Measurements from ENCODE around the gene DOK7.
"Not testable (repeated sequence)": the region's sequence is repeated elsewhere in the genome, so short reads cannot be mapped to it uniquely, and the experiment has no call there.

DOK7 gene

DNA sequence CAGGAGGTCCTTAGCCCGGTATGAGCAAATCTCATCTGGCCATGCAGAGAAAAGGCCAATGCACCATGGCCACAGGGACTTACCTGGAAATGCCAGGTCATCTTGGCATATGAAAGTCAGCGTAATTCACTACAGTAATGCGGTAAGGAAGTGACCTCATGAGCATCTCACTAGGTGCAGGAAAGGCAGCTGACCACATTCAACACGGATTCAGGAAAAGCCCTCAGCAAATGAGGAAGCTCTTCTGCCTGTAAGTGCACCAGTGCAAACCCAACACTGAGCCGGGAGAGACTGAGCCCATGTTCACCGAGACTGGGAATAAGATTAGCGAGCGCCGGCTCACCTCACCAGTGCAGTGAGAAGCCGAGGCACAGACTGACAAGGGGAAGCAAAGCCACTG lies 45.4 kb downstream of the DOK7 start:
- DNase-seq = no peak
- H3K27ac ChIP-seq (ENCODE audit: low read length) = no peak overlapping the region
- no peak overlapping the region for H3K9ac ChIP-seq (ENCODE audit: low read length)
- H4K20me1 ChIP-seq (ENCODE audit: insufficient read depth, low read length) = no peaks in the 10 kb centered on the region
- TF ChIP-seq EZH2 (optimal IDR thresholded peaks at IDR 0.05; ENCODE audit: low read depth, low read length) = no peak
- TF ChIP-seq EZH2phosphoT487 (IDR thresholded peaks at IDR 0.05; ENCODE audit: low read length) = no peak
- TF ChIP-seq, protein P1, sequence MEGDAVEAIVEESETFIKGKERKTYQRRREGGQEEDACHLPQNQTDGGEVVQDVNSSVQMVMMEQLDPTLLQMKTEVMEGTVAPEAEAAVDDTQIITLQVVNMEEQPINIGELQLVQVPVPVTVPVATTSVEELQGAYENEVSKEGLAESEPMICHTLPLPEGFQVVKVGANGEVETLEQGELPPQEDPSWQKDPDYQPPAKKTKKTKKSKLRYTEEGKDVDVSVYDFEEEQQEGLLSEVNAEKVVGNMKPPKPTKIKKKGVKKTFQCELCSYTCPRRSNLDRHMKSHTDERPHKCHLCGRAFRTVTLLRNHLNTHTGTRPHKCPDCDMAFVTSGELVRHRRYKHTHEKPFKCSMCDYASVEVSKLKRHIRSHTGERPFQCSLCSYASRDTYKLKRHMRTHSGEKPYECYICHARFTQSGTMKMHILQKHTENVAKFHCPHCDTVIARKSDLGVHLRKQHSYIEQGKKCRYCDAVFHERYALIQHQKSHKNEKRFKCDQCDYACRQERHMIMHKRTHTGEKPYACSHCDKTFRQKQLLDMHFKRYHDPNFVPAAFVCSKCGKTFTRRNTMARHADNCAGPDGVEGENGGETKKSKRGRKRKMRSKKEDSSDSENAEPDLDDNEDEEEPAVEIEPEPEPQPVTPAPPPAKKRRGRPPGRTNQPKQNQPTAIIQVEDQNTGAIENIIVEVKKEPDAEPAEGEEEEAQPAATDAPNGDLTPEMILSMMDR (IDR thresholded peaks at IDR 0.05; ENCODE audit: low read length) = no peak
- no peaks in the 10 kb centered on the region for H3K4me1 ChIP-seq (ENCODE audit: low read length)
- no peaks in the 10 kb centered on the region for H3K9me3 ChIP-seq (replicated peaks; ENCODE audit: insufficient read depth, low read length)
- H3K4me2 ChIP-seq (ENCODE audit: low read depth, low read length) = no peak overlapping the region
- no peak overlapping the region for H2AFZ ChIP-seq (ENCODE audit: low read length)
- H3K79me2 ChIP-seq (ENCODE audit: low read length) = no peaks in the 10 kb centered on the region
- no peak overlapping the region for H3K4me3 ChIP-seq (ENCODE audit: low read length)
- no peaks in the 10 kb centered on the region for H3F3A ChIP-seq (ENCODE audit: insufficient read depth, low read length)
- no peaks in the 10 kb centered on the region; the same call in none of the 2 replicates for H3K36me3 ChIP-seq (replicated peaks; ENCODE audit: insufficient read depth, low read length)
- H3K9me2 ChIP-seq (replicated peaks; ENCODE audit: insufficient read depth, low read length) = no peaks in the 10 kb centered on the region
- H3K27me3 ChIP-seq (replicated peaks; ENCODE audit: insufficient read depth, low read length) = no peaks in the 10 kb centered on the region

GRCh38 chr4:3510481-3510880 lies 47.4 kb downstream of the DOK7 start:
- Histone ChIP-seq H3K36me3 (replicated peaks; ENCODE audit: insufficient read depth, low read length) (no peaks in the 10 kb centered on the region; the same call in none of the 2 replicates), H2AFZ (ENCODE audit: low read length) (no peak overlapping the region), H3K9ac (ENCODE audit: low read length) (no peak overlapping the region), H3K27me3 (replicated peaks; ENCODE audit: insufficient read depth, low read length) (no peaks in the 10 kb centered on the region), H4K20me1 (ENCODE audit: insufficient read depth, low read length) (no peaks in the 10 kb centered on the region), H3K79me2 (ENCODE audit: low read length) (no peaks in the 10 kb centered on the region), H3K9me2 (replicated peaks; ENCODE audit: insufficient read depth, low read length) (no peaks in the 10 kb centered on the region), H3K27ac (ENCODE audit: low read length) (no peak overlapping the region), H3K4me2 (ENCODE audit: low read depth, low read length) (no peak overlapping the region), H3F3A (ENCODE audit: insufficient read depth, low read length) (no peaks in the 10 kb centered on the region), H3K4me3 (ENCODE audit: low read length) (no peak overlapping the region), H3K9me3 (replicated peaks; ENCODE audit: insufficient read depth, low read length) (no peaks in the 10 kb centered on the region), H3K4me1 (ENCODE audit: low read length) (no peaks in the 10 kb centered on the region)
- TF ChIP-seq, protein P1 (IDR thresholded peaks at IDR 0.05; ENCODE audit: low read length) = no peak
- no peak for TF ChIP-seq EZH2phosphoT487 (IDR thresholded peaks at IDR 0.05; ENCODE audit: low read length)
- no peak for DNase-seq

GRCh38 chr4:3511187-3511586 lies 48.1 kb downstream of the DOK7 start:
- Histone ChIP-seq H3K27me3 (replicated peaks; ENCODE audit: insufficient read depth, low read length) (no peaks in the 10 kb centered on the region), H3K9ac (ENCODE audit: low read length) (no peak overlapping the region), H3K9me3 (replicated peaks; ENCODE audit: insufficient read depth, low read length) (no peaks in the 10 kb centered on the region), H3K36me3 (replicated peaks; ENCODE audit: insufficient read depth, low read length) (no peaks in the 10 kb centered on the region; the same call in none of the 2 replicates), H4K20me1 (ENCODE audit: insufficient read depth, low read length) (no peaks in the 10 kb centered on the region), H3K9me2 (replicated peaks; ENCODE audit: insufficient read depth, low read length) (no peaks in the 10 kb centered on the region), H3K27ac (ENCODE audit: low read length) (no peak overlapping the region), H3K79me2 (ENCODE audit: low read length) (no peaks in the 10 kb centered on the region), H2AFZ (ENCODE audit: low read length) (no peak overlapping the region), H3F3A (ENCODE audit: insufficient read depth, low read length) (no peaks in the 10 kb centered on the region), H3K4me2 (ENCODE audit: low read depth, low read length) (no peak overlapping the region), H3K4me1 (ENCODE audit: low read length) (no peaks in the 10 kb centered on the region), H3K4me3 (ENCODE audit: low read length) (no peak overlapping the region)
- no peak for DNase-seq
- TF ChIP-seq EZH2 (optimal IDR thresholded peaks at IDR 0.05; ENCODE audit: low read depth, low read length) (no peak), EZH2phosphoT487 (IDR thresholded peaks at IDR 0.05; ENCODE audit: low read length) (no peak)
- TF ChIP-seq, protein P1 (IDR thresholded peaks at IDR 0.05; ENCODE audit: low read length) = no peak

GRCh38 chr4:3511601-3512000 lies 48.5 kb downstream of the DOK7 start:
- not testable (repeated sequence) for H3K9me3 ChIP-seq (replicated peaks; ENCODE audit: insufficient read depth, low read length); H3K4me2 ChIP-seq (ENCODE audit: low read depth, low read length); H4K20me1 ChIP-seq (ENCODE audit: insufficient read depth, low read length); H3F3A ChIP-seq (ENCODE audit: insufficient read depth, low read length); H3K79me2 ChIP-seq (ENCODE audit: low read length); H3K9me2 ChIP-seq (replicated peaks; ENCODE audit: insufficient read depth, low read length); H3K4me3 ChIP-seq (ENCODE audit: low read length); H2AFZ ChIP-seq (ENCODE audit: low read length); H3K27me3 ChIP-seq (replicated peaks; ENCODE audit: insufficient read depth, low read length); H3K27ac ChIP-seq (ENCODE audit: low read length); H3K36me3 ChIP-seq (replicated peaks; ENCODE audit: insufficient read depth, low read length); H3K9ac ChIP-seq (ENCODE audit: low read length); DNase-seq; H3K4me1 ChIP-seq (ENCODE audit: low read length)

Data from MM.1S (cell line).